HEK293T (cell line): ENCODE data around the gene DAP.

ENCODE experiments used
- CTCF ChIA-PET: fragments of 350-600 bp; formaldehyde crosslinking; extraction: SDS; loops from one replicate; lab custom pipeline; 2021; ENCODE audit warnings: antibody characterized with exemption, inconsistent platforms; lab: Yijun Ruan, JAX
- POLR2A ChIA-PET: fragments of 350-600 bp; formaldehyde crosslinking; extraction: SDS; loops from one replicate; lab custom pipeline; 2020; ENCODE audit warnings: antibody characterized with exemption, inconsistent platforms; lab: Yijun Ruan, JAX
- DNase-seq: peaks from one replicate; pipeline ENCODE4 v3.0.0; 2012; ENCODE audit warnings: mixed read lengths; ENCODE audit errors: extremely low spot score
- ARNT ChIP-seq: fragments of 450-650 bp; IDR thresholded peaks from 2 replicates; pipeline ENCODE4 v1.6.1; 2017; ENCODE audit warnings: mild to moderate bottlenecking
- BHLHE40 ChIP-seq: fragments of 450-650 bp; IDR thresholded peaks from 2 replicates; pipeline ENCODE4 v1.6.1; 2016; ENCODE audit warnings: mild to moderate bottlenecking, moderate library complexity, borderline replicate concordance
- CTBP1 ChIP-seq: fragments of 450-650 bp; IDR thresholded peaks from 2 replicates; pipeline ENCODE4 v1.6.1; 2016; ENCODE audit warnings: borderline replicate concordance
- ELF4 ChIP-seq: fragments of 450-650 bp; IDR thresholded peaks from 2 replicates; pipeline ENCODE4 v1.6.1; 2017; ENCODE audit warnings: antibody characterized with exemption
- FOXA1 ChIP-seq: fragments of 450-650 bp; IDR thresholded peaks from 2 replicates; pipeline ENCODE4 v1.6.1; 2016; ENCODE audit warnings: mild to moderate bottlenecking
- FOXK2 ChIP-seq: fragments of 450-650 bp; IDR thresholded peaks from 2 replicates; pipeline ENCODE4 v1.6.1; 2016; ENCODE audit warnings: mild to moderate bottlenecking
- FOXM1 ChIP-seq: fragments of 450-650 bp; IDR thresholded peaks from 2 replicates; pipeline ENCODE4 v1.6.1; 2017; ENCODE audit warnings: mild to moderate bottlenecking, borderline replicate concordance
- HDGF ChIP-seq: fragments of 450-650 bp; IDR thresholded peaks from 2 replicates; pipeline ENCODE4 v1.6.1; 2017; ENCODE audit warnings: antibody characterized with exemption, borderline replicate concordance
- L3MBTL2 ChIP-seq: fragments of 450-650 bp; conservative IDR thresholded peaks from 2 replicates; pipeline ENCODE4 v1.6.1; 2016; ENCODE audit warnings: mild to moderate bottlenecking
- LEF1 ChIP-seq: fragments of 450-650 bp; IDR thresholded peaks from 2 replicates; pipeline ENCODE4 v1.6.1; 2017; ENCODE audit warnings: mild to moderate bottlenecking, borderline replicate concordance
- NFRKB ChIP-seq: fragments of 450-650 bp; IDR thresholded peaks from 2 replicates; pipeline ENCODE4 v1.6.1; 2016; ENCODE audit warnings: mild to moderate bottlenecking, moderate library complexity
- PKNOX1 ChIP-seq: fragments of 450-650 bp; IDR thresholded peaks from 2 replicates; pipeline ENCODE4 v1.6.1; 2016
- SP1 ChIP-seq: fragments of 450-650 bp; IDR thresholded peaks from 2 replicates; pipeline ENCODE4 v1.6.1; 2017
- SUZ12 ChIP-seq: fragments of 450-650 bp; IDR thresholded peaks from 2 replicates; pipeline ENCODE4 v1.6.1; 2016; ENCODE audit warnings: mild to moderate bottlenecking
- TARDBP ChIP-seq: fragments of 450-650 bp; IDR thresholded peaks from 2 replicates; pipeline ENCODE4 v1.6.1; 2016
- ZNF384 ChIP-seq: fragments of 450-650 bp; IDR thresholded peaks from 2 replicates; pipeline ENCODE4 v1.6.1; 2016

The DAP gene

GRCh38 chr5:10746711-10747110 is 14.3 kb downstream of the DAP start:
- TF ChIP-seq FOXK2: no peak
- TF ChIP-seq ARNT: no peak
- TF ChIP-seq NFRKB: no peak
- no peak for TF ChIP-seq HDGF
- no peak for TF ChIP-seq L3MBTL2
- no peak for TF ChIP-seq FOXM1
- no peak for TF ChIP-seq SUZ12
- no peak for TF ChIP-seq ELF4
- TF ChIP-seq PKNOX1: no peak
- TF ChIP-seq LEF1: no peak
- no peak for TF ChIP-seq BHLHE40
- TF ChIP-seq SP1: no peak
- TF ChIP-seq TARDBP: no peak
- no peak for TF ChIP-seq ZNF384
- no peak for TF ChIP-seq FOXA1
- no peak for TF ChIP-seq CTBP1
- no peak for DNase-seq
- ChIA-PET CTCF (no interaction called here), POLR2A (no interaction called here)

GRCh38 chr5:10745133-10745532 is 15.9 kb downstream of the DAP start:
- DNase-seq: no peak
- ChIA-PET POLR2A (no interaction called here), CTCF (no interaction called here)

GRCh38 chr5:10744681-10745080 is 16.4 kb downstream of the DAP start:
- TF ChIP-seq HDGF: no peak
- no peak for TF ChIP-seq SP1
- no peak for TF ChIP-seq NFRKB
- no peak for TF ChIP-seq SUZ12
- no peak for TF ChIP-seq ARNT
- TF ChIP-seq ELF4: no peak
- no peak for TF ChIP-seq TARDBP
- no peak for TF ChIP-seq BHLHE40
- TF ChIP-seq ZNF384: no peak
- no peak for TF ChIP-seq L3MBTL2
- no peak for TF ChIP-seq FOXM1
- no peak for TF ChIP-seq FOXA1
- no peak for TF ChIP-seq PKNOX1
- TF ChIP-seq LEF1: no peak
- no peak for TF ChIP-seq FOXK2
- no peak for TF ChIP-seq CTBP1
- ChIA-PET POLR2A (no interaction called here), CTCF (no interaction called here)
- DNase-seq: no peak

More at GRCh38 chr5:10745133-10745532, 15.9 kb downstream of the DAP start:
- no peak for TF ChIP-seq SP1
- no peak for TF ChIP-seq ELF4
- TF ChIP-seq LEF1: no peak
- TF ChIP-seq FOXM1: no peak
- TF ChIP-seq PKNOX1: no peak
- TF ChIP-seq FOXA1: no peak
- TF ChIP-seq FOXK2: no peak
- TF ChIP-seq BHLHE40: no peak
- no peak for TF ChIP-seq ARNT
- TF ChIP-seq SUZ12: no peak
- no peak for TF ChIP-seq TARDBP
- no peak for TF ChIP-seq CTBP1
- TF ChIP-seq ZNF384: no peak
- no peak for TF ChIP-seq NFRKB
- TF ChIP-seq L3MBTL2: no peak
- TF ChIP-seq HDGF: no peak

GRCh38 chr5:10743951-10744350 is 17.1 kb downstream of the DAP start:
- no peak for TF ChIP-seq BHLHE40
- no peak for TF ChIP-seq SP1
- no peak for TF ChIP-seq FOXM1
- no peak for TF ChIP-seq CTBP1
- TF ChIP-seq ARNT: no peak
- no peak for TF ChIP-seq SUZ12
- TF ChIP-seq LEF1: no peak
- no peak for TF ChIP-seq L3MBTL2
- TF ChIP-seq ELF4: no peak
- no peak for TF ChIP-seq ZNF384
- no peak for TF ChIP-seq FOXA1
- TF ChIP-seq TARDBP: no peak
- TF ChIP-seq NFRKB: no peak
- no peak for TF ChIP-seq FOXK2
- TF ChIP-seq PKNOX1: no peak
- no peak for TF ChIP-seq HDGF
- no peak for DNase-seq
- ChIA-PET POLR2A (no interaction called here), CTCF (no interaction called here)

- ChIA-PET CTCF (no interaction called here), POLR2A (no interaction called here)
- TF ChIP-seq LEF1 (no peak), SUZ12 (no peak), L3MBTL2 (no peak), TARDBP (no peak)
- no peak for DNase-seq
Measured at GRCh38 chr5:10743526-10743925, 17.5 kb downstream of the DAP start.
